ENCODE results near the gene RYR2.

GRCh38 chr1:237250055-237250454 lies 208.1 kb downstream of the RYR2 start:
- TF ChIP-seq CTCF (IDR thresholded peaks at IDR 0.05 in 2 of 3, conservative IDR thresholded peaks at IDR 0.05 in 1 of 3; ENCODE audit: insufficient read depth in 2 of 3, low read depth in 1 of 3, low read length in 3 of 3) (no peak), ESRRA (IDR thresholded peaks at IDR 0.05; ENCODE audit: borderline replicate concordance, low read depth) (no peak), TCF3 (CRISPR knock-in tag; IDR thresholded peaks at IDR 0.05) (no peak)
